NCI-H226 (cell line): ENCODE results near the gene SLC26A4.

ENCODE experiments used
- DNase-seq: peaks from one replicate; pipeline ENCODE4 v3.0.0-alpha.2; 2015

The SLC26A4 gene

GRCh38 chr7:107697321-107698049 is 36.9 kb downstream of the SLC26A4 start:
- no peak for DNase-seq

- no peak for DNase-seq
These were observed 39.9 kb downstream of the SLC26A4 start for GRCh38 chr7:107700570-107700969.

GRCh38 chr7:107701191-107701590 is 40.6 kb downstream of the SLC26A4 start:
- DNase-seq = no peak

- DNase-seq = no peak
These were observed 42.6 kb downstream of the SLC26A4 start for GRCh38 chr7:107703219-107703618.

GRCh38 chr7:107703872-107704271 is 43.2 kb downstream of the SLC26A4 start:
- no peak for DNase-seq

GRCh38 chr7:107708956-107709355 is 48.3 kb downstream of the SLC26A4 start:
- peak; percentile 18 for DNase-seq

GRCh38 chr7:107711301-107711700 is 50.7 kb downstream of the SLC26A4 start:
- peak; percentile 56 for DNase-seq

GRCh38 chr7:107712025-107712424 is 51.4 kb downstream of the SLC26A4 start:
- DNase-seq = no peak

GRCh38 chr7:107712896-107713295 is 52.3 kb downstream of the SLC26A4 start:
- no peak for DNase-seq

GRCh38 chr7:107715531-107715930 is 54.9 kb downstream of the SLC26A4 start:
- peak; percentile 74 for DNase-seq

- no peak for DNase-seq
These were observed 58.0 kb downstream of the SLC26A4 start for GRCh38 chr7:107718456-107719193.

GRCh38 chr7:107721286-107721685 is 60.7 kb downstream of the SLC26A4 start:
- no peak for DNase-seq

- DNase-seq = no peak
These were observed 62.6 kb downstream of the SLC26A4 start for GRCh38 chr7:107723255-107723654.

GRCh38 chr7:107725138-107725740 is 64.6 kb downstream of the SLC26A4 start:
- peak; percentile 25 for DNase-seq

- DNase-seq = no peak
These were observed 65.9 kb downstream of the SLC26A4 start for GRCh38 chr7:107726356-107727130.

GRCh38 chr7:107728276-107728675 is 67.6 kb downstream of the SLC26A4 start:
- no peak for DNase-seq

- DNase-seq = no peak
These were observed 82.3 kb downstream of the SLC26A4 start for GRCh38 chr7:107742678-107743566.

- peak; percentile 93 for DNase-seq
These were observed 83.1 kb downstream of the SLC26A4 start, which contains the start of gene CBLL1 for GRCh38 chr7:107743567-107744344. TSS of gene CBLL1 (plus strand) at chr7:107744142. CDS start at chr7:107744164, 22 bp downstream.

GRCh38 chr7:107744345-107744750 is 83.7 kb downstream of the SLC26A4 start:
- DNase-seq = no peak

- DNase-seq = no peak
These were observed 85.4 kb downstream of the SLC26A4 start for GRCh38 chr7:107746006-107746405.

- DNase-seq = no peak
These were observed 90.5 kb downstream of the SLC26A4 start for GRCh38 chr7:107751113-107751512.
